Measurements from ENCODE around the gene ACOXL. TPM values are rescaled to one million over a fixed set of nuclear protein-coding genes. Genes with fewer than 3 reads are reported as not detected.

ACOXL gene
- total and polyA plus RNA-seq, 2 of the 8 experiments (the other 6 are each of a cell fraction or from before 2014, with no cell fraction given) = 11.4 to 20.6 TPM

DNA sequence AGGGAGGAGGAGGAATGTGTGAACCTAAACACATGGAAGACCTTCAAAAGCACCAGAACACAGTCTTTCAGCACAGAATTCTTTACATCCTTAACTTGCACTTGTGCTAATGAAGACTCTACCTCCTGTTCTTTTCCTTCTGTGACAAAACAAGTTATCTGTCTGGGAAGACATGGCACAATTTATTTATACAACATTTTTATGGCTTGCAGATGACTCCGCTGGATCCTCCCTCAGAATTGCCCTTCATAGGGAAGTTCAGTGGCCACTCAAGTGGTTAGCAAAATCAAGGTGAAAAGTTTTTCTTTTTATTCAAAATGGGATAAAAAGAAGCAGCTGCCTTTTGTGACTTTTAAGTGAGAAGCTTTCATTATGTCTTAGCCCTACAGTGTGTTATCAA, 409.7 kb downstream of the ACOXL start (continued):
- no peak for TF ChIP-seq CHD7 (IDR thresholded peaks at IDR 0.05; ENCODE audit: insufficient replicate concordance, low read length)
- TF ChIP-seq SP4 (IDR thresholded peaks at IDR 0.05; ENCODE audit: low read length) = no peak
- TF ChIP-seq TAF1 (IDR thresholded peaks at IDR 0.05; ENCODE audit: low read depth, low read length) = no peak
- TF ChIP-seq HDAC2 (IDR thresholded peaks at IDR 0.05; ENCODE audit: borderline replicate concordance in 1 of 2, low read depth in 2 of 2, low read length in 2 of 2) = no peak
- TF ChIP-seq CHD2 (IDR thresholded peaks at IDR 0.05; ENCODE audit: low read length) = no peak
